ENCODE measurements around the gene VWA3A. TPM values are rescaled to one million over a fixed set of nuclear protein-coding genes. Genes with fewer than 3 reads are reported as not detected.
"Not testable (repeated sequence)": the region's sequence is repeated elsewhere in the genome, so short reads cannot be mapped to it uniquely, and the experiment has no call there.

The VWA3A gene
- total RNA-seq, 1 experiment from 2014 or later: not detected

DNA sequence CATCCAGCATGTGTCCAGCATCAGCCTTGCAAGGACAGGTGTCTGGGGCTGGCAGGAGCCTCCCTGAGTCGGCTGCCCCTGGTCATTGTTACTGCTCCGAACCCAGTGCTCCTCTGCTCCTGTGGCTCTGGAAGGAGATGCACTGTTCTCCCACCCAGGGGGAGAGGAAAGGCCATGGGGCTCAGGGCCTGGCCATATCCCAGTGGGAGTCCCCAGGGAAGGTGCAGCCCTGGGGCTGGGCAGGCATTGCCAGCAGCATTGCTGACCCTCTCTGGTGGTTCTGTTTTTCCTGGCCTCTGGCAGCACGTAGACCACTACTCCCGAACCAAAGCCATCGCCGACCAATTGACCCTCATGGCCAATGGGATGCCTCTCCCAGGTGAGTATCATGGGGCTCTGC lies 79.6 kb downstream of the VWA3A start (continued):
- TF ChIP-seq, protein P1, sequence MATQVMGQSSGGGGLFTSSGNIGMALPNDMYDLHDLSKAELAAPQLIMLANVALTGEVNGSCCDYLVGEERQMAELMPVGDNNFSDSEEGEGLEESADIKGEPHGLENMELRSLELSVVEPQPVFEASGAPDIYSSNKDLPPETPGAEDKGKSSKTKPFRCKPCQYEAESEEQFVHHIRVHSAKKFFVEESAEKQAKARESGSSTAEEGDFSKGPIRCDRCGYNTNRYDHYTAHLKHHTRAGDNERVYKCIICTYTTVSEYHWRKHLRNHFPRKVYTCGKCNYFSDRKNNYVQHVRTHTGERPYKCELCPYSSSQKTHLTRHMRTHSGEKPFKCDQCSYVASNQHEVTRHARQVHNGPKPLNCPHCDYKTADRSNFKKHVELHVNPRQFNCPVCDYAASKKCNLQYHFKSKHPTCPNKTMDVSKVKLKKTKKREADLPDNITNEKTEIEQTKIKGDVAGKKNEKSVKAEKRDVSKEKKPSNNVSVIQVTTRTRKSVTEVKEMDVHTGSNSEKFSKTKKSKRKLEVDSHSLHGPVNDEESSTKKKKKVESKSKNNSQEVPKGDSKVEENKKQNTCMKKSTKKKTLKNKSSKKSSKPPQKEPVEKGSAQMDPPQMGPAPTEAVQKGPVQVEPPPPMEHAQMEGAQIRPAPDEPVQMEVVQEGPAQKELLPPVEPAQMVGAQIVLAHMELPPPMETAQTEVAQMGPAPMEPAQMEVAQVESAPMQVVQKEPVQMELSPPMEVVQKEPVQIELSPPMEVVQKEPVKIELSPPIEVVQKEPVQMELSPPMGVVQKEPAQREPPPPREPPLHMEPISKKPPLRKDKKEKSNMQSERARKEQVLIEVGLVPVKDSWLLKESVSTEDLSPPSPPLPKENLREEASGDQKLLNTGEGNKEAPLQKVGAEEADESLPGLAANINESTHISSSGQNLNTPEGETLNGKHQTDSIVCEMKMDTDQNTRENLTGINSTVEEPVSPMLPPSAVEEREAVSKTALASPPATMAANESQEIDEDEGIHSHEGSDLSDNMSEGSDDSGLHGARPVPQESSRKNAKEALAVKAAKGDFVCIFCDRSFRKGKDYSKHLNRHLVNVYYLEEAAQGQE (IDR thresholded peaks at IDR 0.05; ENCODE audit: low read depth): no peak
- TF ChIP-seq POLR2A (IDR thresholded peaks at IDR 0.05; ENCODE audit: borderline replicate concordance, extremely low read depth, insufficient read depth, insufficient read length) (no peak), FOSL1 (IDR thresholded peaks at IDR 0.05; ENCODE audit: low read depth) (no peak), SRF (IDR thresholded peaks at IDR 0.05; ENCODE audit: low read depth) (no peak)

DNA sequence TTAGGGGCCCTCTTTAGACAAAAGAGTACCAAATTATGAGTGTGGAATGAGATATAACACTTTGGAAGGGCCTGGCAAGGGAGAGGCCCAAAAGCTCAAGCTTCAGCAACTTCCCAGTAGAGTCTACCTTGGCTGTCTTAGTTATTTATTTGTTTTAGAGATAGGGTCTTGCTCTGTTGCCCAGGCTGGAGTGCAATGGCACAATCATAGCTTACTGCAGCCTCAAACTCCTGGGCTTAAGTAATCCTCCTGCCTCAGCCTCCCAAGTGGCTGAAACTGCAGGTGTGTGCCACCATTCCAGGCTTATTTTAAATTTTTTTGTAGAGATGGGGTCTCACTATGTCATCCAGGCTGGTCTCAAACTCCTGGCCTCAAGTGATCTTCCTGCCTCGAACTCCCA lies 80.3 kb downstream of the VWA3A start:
- ATAC-seq; H3K9ac ChIP-seq (ENCODE audit: low read length); H3K27ac ChIP-seq (ENCODE audit: low read depth, low read length); H3K9me3 ChIP-seq (ENCODE audit: control insufficient read depth in 1 of 2, insufficient read depth in 1 of 2, low read depth in 1 of 2, low read length in 2 of 2); CTCF ChIA-PET; H3K27me3 ChIP-seq (ENCODE audit: insufficient read depth, low read length); BruUV-seq (replicated peaks); RAD21 ChIA-PET (ENCODE audit: low non-redundant PET in 1 of 2, low total read pairs in 2 of 2, uncharacterized antibody in 2 of 2, unreplicated experiment in 2 of 2); H3K4me1 ChIP-seq (ENCODE audit: control insufficient read depth in 1 of 2, insufficient read depth in 2 of 2, low read length in 2 of 2); H4K20me1 ChIP-seq (ENCODE audit: insufficient read depth); H2AFZ ChIP-seq (ENCODE audit: low read depth, low read length, poor library complexity, severe bottlenecking); intact Hi-C loops (cut with micrococcal nuclease); DNase-seq (ENCODE audit: low read depth, low spot score); H3K4me2 ChIP-seq (ENCODE audit: low read length); H3K4me3 ChIP-seq (replicated peaks in 1 of 2; ENCODE audit: low read depth in 1 of 2, low read length in 2 of 2); H3K9me2 ChIP-seq (ENCODE audit: insufficient read depth); H3K79me2 ChIP-seq (ENCODE audit: insufficient read depth, low read length); H3K36me3 ChIP-seq (ENCODE audit: control insufficient read depth in 1 of 2, insufficient read depth in 2 of 2, low read length in 2 of 2): not testable (repeated sequence)
- POLR2A ChIA-PET: interaction anchor here (0.6 kb wide), 1 partner anchor 84 kb away, joined by 3 read pairs; no protein-coding TSS in a partner anchor

DNA sequence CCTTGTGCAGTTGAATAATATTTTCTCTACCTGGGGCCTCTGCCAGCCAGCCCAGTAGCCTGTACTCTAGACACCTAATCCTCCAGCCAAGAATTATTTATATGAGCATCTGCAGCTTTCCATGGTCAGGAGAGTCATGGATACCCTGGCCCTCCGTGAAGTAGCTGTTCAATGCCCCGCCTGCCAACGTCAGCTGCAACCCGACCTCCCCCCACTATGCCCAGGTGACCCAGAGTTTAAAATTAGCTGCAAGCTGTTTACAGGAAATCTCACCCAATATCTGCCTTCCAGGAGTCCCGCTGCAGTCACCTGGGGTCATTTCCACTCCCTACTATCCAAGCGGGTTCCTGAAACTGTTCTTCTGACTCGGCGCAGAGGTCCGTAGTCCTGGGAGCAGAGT lies 82.3 kb downstream of the VWA3A start:
- H3K4me2 ChIP-seq (ENCODE audit: low read length): no peak overlapping the region
- intact Hi-C loops (cut with micrococcal nuclease): no loop called here
- no peaks in the 10 kb centered on the region for H3K9me2 ChIP-seq (ENCODE audit: insufficient read depth)
- no peaks in the 10 kb centered on the region for H3K9me3 ChIP-seq (ENCODE audit: control insufficient read depth in 1 of 2, insufficient read depth in 1 of 2, low read depth in 1 of 2, low read length in 2 of 2)
- H3K27ac ChIP-seq (ENCODE audit: low read depth, low read length): no peak overlapping the region
- ATAC-seq (no peak), DNase-seq (ENCODE audit: low read depth, low spot score) (no peak)
- no peak overlapping the region for H3K9ac ChIP-seq (ENCODE audit: low read length)
- POLR2A ChIA-PET: no interaction called here
- H4K20me1 ChIP-seq (ENCODE audit: insufficient read depth): no peaks in the 10 kb centered on the region
- CTCF ChIA-PET: interaction anchor here (0.6 to 2.1 kb wide), 3 partner anchors 14 to 33 kb away, joined by 3 to 6 read pairs (median 4); no protein-coding TSS in a partner anchor
- no peaks in the 10 kb centered on the region for H3K27me3 ChIP-seq (ENCODE audit: insufficient read depth, low read length)
- no TSS peak for BruUV-seq (replicated peaks)
- no peaks in the 10 kb centered on the region for H3K79me2 ChIP-seq (ENCODE audit: insufficient read depth, low read length)
- H3K4me3 ChIP-seq (replicated peaks in 1 of 2; ENCODE audit: low read depth in 1 of 2, low read length in 2 of 2): no peak overlapping the region
- H3K36me3 ChIP-seq (ENCODE audit: control insufficient read depth in 1 of 2, insufficient read depth in 2 of 2, low read length in 2 of 2): no peaks in the 10 kb centered on the region
- no peak overlapping the region for H2AFZ ChIP-seq (ENCODE audit: low read depth, low read length, poor library complexity, severe bottlenecking)
- no peaks in the 10 kb centered on the region for H3K4me1 ChIP-seq (ENCODE audit: control insufficient read depth in 1 of 2, insufficient read depth in 2 of 2, low read length in 2 of 2)
- RAD21 ChIA-PET (ENCODE audit: low non-redundant PET in 1 of 2, low total read pairs in 2 of 2, uncharacterized antibody in 2 of 2, unreplicated experiment in 2 of 2): interaction anchor here in 1 of 2 experiments (0.6 kb wide), 1 partner anchor 76 kb away, joined by 3 read pairs; no protein-coding TSS in a partner anchor
- no peak for TF ChIP-seq FOSL1 (IDR thresholded peaks at IDR 0.05; ENCODE audit: low read depth)
- TF ChIP-seq ZFX (IDR thresholded peaks at IDR 0.05): no peak
- TF ChIP-seq ATF3 (IDR thresholded peaks at IDR 0.05): no peak
- no peak for TF ChIP-seq MAX (IDR thresholded peaks at IDR 0.05)
- TF ChIP-seq ZBTB33 (IDR thresholded peaks at IDR 0.05; ENCODE audit: extremely low read depth, insufficient replicate concordance, low read length): no peak
- TF ChIP-seq EGR1 (IDR thresholded peaks at IDR 0.05; ENCODE audit: low read depth): no peak

Data from HCT116 (cell line).